PC-9 (cell line): Measurements from ENCODE around the gene ATP10D.

Experiments used
- CTCF ChIP-seq: fragments of 200-600 bp; sonication (generic); conservative IDR thresholded peaks from 2 replicates; pipeline ENCODE4 v1.6.1; 2017; ENCODE audit warnings: mixed run types, antibody characterized with exemption, mild to moderate bottlenecking, moderate library complexity
- EZH2 ChIP-seq: fragments of 200-600 bp; sonication (generic); IDR thresholded peaks from 2 replicates; pipeline ENCODE4 v1.8.0; 2017; ENCODE audit warnings: antibody characterized with exemption, low read depth

- TF ChIP-seq CTCF, result no peak
- TF ChIP-seq EZH2, result no peak
Measured at GRCh38 chr4:47478804-47479203, 6.3 kb upstream of the ATP10D start.
